HepG2 (cell line): ENCODE measurements around the gene ETV2. TPM values are rescaled to one million over a fixed set of nuclear protein-coding genes. Genes with fewer than 3 reads are reported as not detected.

ENCODE experiments used
- CHD2 ChIP-seq: IDR thresholded peaks from 2 replicates; pipeline ENCODE4 v1.6.1; 2011; ENCODE audit warnings: low read depth, low read length, improper control_type of control experiment
- ELF1 ChIP-seq: sonication (generic); formaldehyde crosslinking; IDR thresholded peaks from 2 replicates; pipeline ENCODE4 v1.4.0; 2020; ENCODE audit warnings: missing genetic modification reagents
- FLYWCH1 ChIP-seq: sonication (generic); formaldehyde crosslinking; IDR thresholded peaks from 2 replicates; pipeline ENCODE4 v1.8.1; 2023; ENCODE audit warnings: mild to moderate bottlenecking, missing genetic modification reagents
- KLF15 ChIP-seq: sonication (generic); formaldehyde crosslinking; IDR thresholded peaks from 2 replicates; pipeline ENCODE4 v1.8.1; 2023; ENCODE audit warnings: borderline replicate concordance, mild to moderate bottlenecking, inconsistent platforms, missing genetic modification reagents, mixed read lengths
- MEIS1 ChIP-seq: sonication (generic); formaldehyde crosslinking; IDR thresholded peaks from 2 replicates; pipeline ENCODE4 v1.9.0; 2021; ENCODE audit warnings: mild to moderate bottlenecking, missing genetic modification reagents, moderate library complexity, borderline replicate concordance
- RNF2 ChIP-seq: fragments of 450-650 bp; conservative IDR thresholded peaks from 2 replicates; pipeline ENCODE4 v1.6.1; 2016; ENCODE audit warnings: low read depth
- SOX5 ChIP-seq: IDR thresholded peaks from 2 replicates; pipeline ENCODE4 v1.6.1; 2016; ENCODE audit warnings: borderline replicate concordance
- STAT5B ChIP-seq: sonication (generic); formaldehyde crosslinking; IDR thresholded peaks from 2 replicates; pipeline ENCODE4 v1.4.0; 2020; ENCODE audit warnings: missing genetic modification reagents
- TCF12 ChIP-seq, 2 experiments: fragments of 450-650 bp in 1 of 2; sonication (generic) in 1 of 2; formaldehyde crosslinking in 1 of 2; IDR thresholded peaks; 2 replicates each; pipeline versions ENCODE4 v1.6.1 to v1.8.0; 2017 to 2022; ENCODE audit warnings: antibody characterized with exemption in 1 of 2, mild to moderate bottlenecking in 1 of 2, missing genetic modification reagents in 1 of 2, moderate library complexity in 1 of 2
- ZFY ChIP-seq: sonication (generic); formaldehyde crosslinking; IDR thresholded peaks from 2 replicates; pipeline ENCODE4 v1.4.0; 2020; ENCODE audit warnings: missing genetic modification reagents
- ZNF232 ChIP-seq: sonication (generic); formaldehyde crosslinking; IDR thresholded peaks from 2 replicates; pipeline ENCODE4 v1.4.0; 2020; ENCODE audit warnings: missing genetic modification reagents, borderline replicate concordance
- ZNF318 ChIP-seq: sonication (generic); formaldehyde crosslinking; IDR thresholded peaks from 2 replicates; pipeline ENCODE4 v1.4.0; 2020; ENCODE audit warnings: mild to moderate bottlenecking, missing genetic modification reagents
- ZNF558 ChIP-seq: sonication (generic); formaldehyde crosslinking; IDR thresholded peaks from 2 replicates; pipeline ENCODE4 v1.9.0; 2022; ENCODE audit warnings: mild to moderate bottlenecking, missing genetic modification reagents, borderline replicate concordance
- ZNF672 ChIP-seq: sonication (generic); formaldehyde crosslinking; IDR thresholded peaks from 2 replicates; pipeline ENCODE4 v1.8.1; 2022; ENCODE audit warnings: missing genetic modification reagents
- ZNF816 ChIP-seq: sonication (generic); formaldehyde crosslinking; IDR thresholded peaks from 2 replicates; pipeline ENCODE4 v1.8.0; 2022; ENCODE audit warnings: missing genetic modification reagents, mild to moderate bottlenecking, borderline replicate concordance
- polyA plus RNA-seq, 8 experiments: library from polyadenylated mRNA; depleted of rRNA in 3 of 8; stranded (reverse) in 7 of 8; unstranded in 1 of 8; fragments of >200 nt; fragmentation: Illumina TruSeq in 4 of 8; extraction: Trizol in 4 of 8; gene quantifications; 2 replicates each; pipeline versions ENCODE4 v1.2.1 to v1.2.3, GENCODE V29; 2011 to 2016; ENCODE audit warnings: low read depth in 4 of 8, missing spikeins in 1 of 8, mixed read lengths in 1 of 8; ENCODE audit not compliant: insufficient read depth in 1 of 8
- total RNA-seq, 5 experiments: library from RNA; depleted of rRNA; stranded (reverse); fragments of >200 nt; fragmentation: Illumina TruSeq; extraction: Trizol; gene quantifications; 2 replicates each; pipeline ENCODE4 v1.2.3, GENCODE V29; 2016; ENCODE audit warnings: low read depth in 1 of 5
- TF ChIP-seq, protein P1 (sequence below): IDR thresholded peaks from 2 replicates; pipeline ENCODE4 v1.6.1; 2016; ENCODE audit warnings: mild to moderate bottlenecking
- TF ChIP-seq, protein P2 (sequence below): sonication (generic); formaldehyde crosslinking; IDR thresholded peaks from 2 replicates; pipeline ENCODE4 v1.5.1; 2020; ENCODE audit warnings: missing genetic modification reagents, mild to moderate bottlenecking, borderline replicate concordance

Gene ETV2
- total and polyA plus RNA-seq, 2 of the 13 experiments (the other 11 are each of a cell fraction or from before 2014, with no cell fraction given): 0.07 to 0.20 TPM

GRCh38 chr19:35643255-35644205 is 2.0 kb downstream of the ETV2 start (continued):
- TF ChIP-seq, protein P1, sequence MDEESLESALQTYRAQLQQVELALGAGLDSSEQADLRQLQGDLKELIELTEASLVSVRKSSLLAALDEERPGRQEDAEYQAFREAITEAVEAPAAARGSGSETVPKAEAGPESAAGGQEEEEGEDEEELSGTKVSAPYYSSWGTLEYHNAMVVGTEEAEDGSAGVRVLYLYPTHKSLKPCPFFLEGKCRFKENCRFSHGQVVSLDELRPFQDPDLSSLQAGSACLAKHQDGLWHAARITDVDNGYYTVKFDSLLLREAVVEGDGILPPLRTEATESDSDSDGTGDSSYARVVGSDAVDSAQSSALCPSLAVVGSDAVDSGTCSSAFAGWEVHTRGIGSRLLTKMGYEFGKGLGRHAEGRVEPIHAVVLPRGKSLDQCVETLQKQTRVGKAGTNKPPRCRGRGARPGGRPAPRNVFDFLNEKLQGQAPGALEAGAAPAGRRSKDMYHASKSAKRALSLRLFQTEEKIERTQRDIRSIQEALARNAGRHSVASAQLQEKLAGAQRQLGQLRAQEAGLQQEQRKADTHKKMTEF: peak; percentile 84
- TF ChIP-seq, protein P2, sequence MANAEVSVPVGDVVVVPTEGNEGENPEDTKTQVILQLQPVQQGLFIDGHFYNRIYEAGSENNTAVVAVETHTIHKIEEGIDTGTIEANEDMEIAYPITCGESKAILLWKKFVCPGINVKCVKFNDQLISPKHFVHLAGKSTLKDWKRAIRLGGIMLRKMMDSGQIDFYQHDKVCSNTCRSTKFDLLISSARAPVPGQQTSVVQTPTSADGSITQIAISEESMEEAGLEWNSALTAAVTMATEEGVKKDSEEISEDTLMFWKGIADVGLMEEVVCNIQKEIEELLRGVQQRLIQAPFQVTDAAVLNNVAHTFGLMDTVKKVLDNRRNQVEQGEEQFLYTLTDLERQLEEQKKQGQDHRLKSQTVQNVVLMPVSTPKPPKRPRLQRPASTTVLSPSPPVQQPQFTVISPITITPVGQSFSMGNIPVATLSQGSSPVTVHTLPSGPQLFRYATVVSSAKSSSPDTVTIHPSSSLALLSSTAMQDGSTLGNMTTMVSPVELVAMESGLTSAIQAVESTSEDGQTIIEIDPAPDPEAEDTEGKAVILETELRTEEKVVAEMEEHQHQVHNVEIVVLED (CRISPR knock-in tag): peak; percentile 68; the same call in 1 of the 2 replicates
- peak; percentile 69; the same call in 1 of the 2 replicates for TF ChIP-seq ZNF816 (CRISPR knock-in tag)
- TF ChIP-seq MEIS1: peak; percentile 89
- peak; percentile 50; the same call in 1 of the 2 replicates for TF ChIP-seq STAT5B (CRISPR knock-in tag)
- no peak; the same call in 1 of the 2 replicates for TF ChIP-seq ELF1 (CRISPR knock-in tag)
- no peak for TF ChIP-seq FLYWCH1 (CRISPR knock-in tag)
- TF ChIP-seq CHD2: no peak
- no peak for TF ChIP-seq SOX5 (CRISPR knock-in tag)
- 0 out of 2 replicates have a peak, but pooled peaks have one; percentile 75 for TF ChIP-seq ZNF672 (CRISPR knock-in tag)
- TF ChIP-seq TCF12 (IDR thresholded peaks at IDR 0.05): no peak
- TF ChIP-seq TCF12 (CRISPR knock-in tag; IDR thresholded peaks at IDR 0.05): no peak
- TF ChIP-seq RNF2: peak; percentile 73; the same call in 1 of the 2 replicates
- TF ChIP-seq ZNF232: peak; percentile 64; the same call in 1 of the 2 replicates
- TF ChIP-seq ZNF558: peak; percentile 79; the same call in 1 of the 2 replicates
- TF ChIP-seq KLF15: peak; percentile 77; the same call in 1 of the 2 replicates
- no peak; the same call in 1 of the 2 replicates for TF ChIP-seq ZNF318 (CRISPR knock-in tag)
- TF ChIP-seq ZFY (CRISPR knock-in tag): peak; percentile 92
